H1 (cell line): ENCODE data around the gene MARK4. TPM values are rescaled to one million over a fixed set of nuclear protein-coding genes. Genes with fewer than 3 reads are reported as not detected.

Experiments used
- CTCF ChIA-PET: fragments of 300-600 bp; sonication (Branson Sonifier 250); formaldehyde crosslinking; loops from one replicate; lab custom pipeline; 2021; ENCODE audit not compliant: partially characterized antibody; lab: Charles Lee
- POLR2A ChIA-PET: fragments of 300-600 bp; sonication (Branson Sonifier 250); formaldehyde crosslinking; loops from one replicate; lab custom pipeline; 2021; ENCODE audit warnings: inconsistent platforms; ENCODE audit not compliant: partially characterized antibody; lab: Charles Lee
- DNase-seq, 2 experiments: peaks; one replicate each; pipeline versions ENCODE4 v3.0.0 to v3.0.0-alpha.2; 2010 to 2022; ENCODE audit warnings: low spot score in 2 of 2, low read depth in 1 of 2, mixed read lengths in 1 of 2
- FAIRE-seq: peaks from 2 replicates; lab custom pipeline; 2011; peaks lifted over from hg19 to GRCh38; lab: Jason Lieb, UNC
- H2AFZ ChIP-seq: 2 replicates; pipeline ENCODE4 v1.8.1; 2012; ENCODE audit warnings: low read length, inconsistent platforms
- H2AK5ac ChIP-seq: 2 replicates; pipeline ENCODE4 v1.6.1; 2013; ENCODE audit warnings: low read depth, low read length
- H2BK120ac ChIP-seq: replicated peaks from 2 replicates; pipeline ENCODE3; 2013; ENCODE audit warnings: low read depth, low read length, inconsistent platforms
- H2BK12ac ChIP-seq: 2 replicates; pipeline ENCODE4 v1.6.1; 2013; ENCODE audit warnings: low read depth, low read length
- H2BK15ac ChIP-seq: 2 replicates; pipeline ENCODE4 v1.6.1; 2013; ENCODE audit warnings: low read length
- H2BK20ac ChIP-seq: 2 replicates; pipeline ENCODE4 v1.6.1; 2013; ENCODE audit warnings: low read length
- H2BK5ac ChIP-seq: 2 replicates; pipeline ENCODE4 v1.6.1; 2013; ENCODE audit warnings: low read depth, low read length
- H3K14ac ChIP-seq: 2 replicates; pipeline ENCODE4 v1.6.1; 2013; ENCODE audit warnings: inconsistent platforms; ENCODE audit not compliant: insufficient read length
- H3K18ac ChIP-seq: 2 replicates; pipeline ENCODE4 v1.6.1; 2013; ENCODE audit warnings: low read length; ENCODE audit errors: extremely low read depth
- H3K23ac ChIP-seq: 2 replicates; pipeline ENCODE4 v1.6.1; 2013; ENCODE audit warnings: inconsistent platforms; ENCODE audit not compliant: insufficient read length
- H3K23me2 ChIP-seq: 2 replicates; pipeline ENCODE4 v1.6.1; 2013; ENCODE audit warnings: low read depth, low read length
- H3K27ac ChIP-seq: 2 replicates; pipeline ENCODE4 v1.6.1; 2011; ENCODE audit warnings: low read depth, low read length, inconsistent platforms
- H3K27me3 ChIP-seq, 4 experiments: replicated peaks in 1 of 4; 1 replicate in 1 of 4; 2 replicates in 3 of 4; pipeline versions ENCODE4 v1.6.1 to v1.8.1; 2011 to 2013; ENCODE audit warnings: low read length in 3 of 4, mild to moderate bottlenecking in 3 of 4, inconsistent platforms in 2 of 4, mixed read lengths in 2 of 4, moderate library complexity in 1 of 4; ENCODE audit not compliant: control insufficient read depth in 3 of 4, insufficient read depth in 3 of 4; ENCODE audit errors: extremely low read depth in 1 of 4
- H3K36me3 ChIP-seq, 4 experiments: 2 replicates each; pipeline versions ENCODE4 v1.6.1 to v1.8.1; 2011 to 2013; ENCODE audit warnings: mild to moderate bottlenecking in 4 of 4, low read length in 3 of 4, moderate library complexity in 2 of 4, control low read depth in 1 of 4, inconsistent platforms in 1 of 4; ENCODE audit not compliant: insufficient read depth in 4 of 4, control insufficient read depth in 2 of 4
- H3K4ac ChIP-seq: replicated peaks from 2 replicates; pipeline ENCODE3; 2013; ENCODE audit warnings: low read length, low read depth, mixed read lengths, inconsistent platforms; ENCODE audit not compliant: insufficient read length
- H3K4me1 ChIP-seq, 4 experiments: replicated peaks in 1 of 4; 1 replicate in 1 of 4; 2 replicates in 3 of 4; pipeline versions ENCODE4 v1.6.1 to v1.8.1; 2011 to 2013; ENCODE audit warnings: low read length in 3 of 4, inconsistent platforms in 2 of 4, mixed read lengths in 1 of 4; ENCODE audit not compliant: insufficient read depth in 4 of 4, control insufficient read depth in 3 of 4
- H3K4me2 ChIP-seq, 2 experiments: 2 replicates each; pipeline versions ENCODE4 v1.6.1 to v1.8.1; 2011 to 2013; ENCODE audit warnings: low read depth in 2 of 2, low read length in 2 of 2, control low read depth in 1 of 2, inconsistent platforms in 1 of 2, mild to moderate bottlenecking in 1 of 2; ENCODE audit not compliant: insufficient read depth in 1 of 2
- H3K4me3 ChIP-seq, 4 experiments: fragments of 200-600, 300-600 bp in 1 of 4; sonication (generic), shearing (Covaris generic), sonication (Bioruptor Twin) in 1 of 4; 2 replicates each; pipeline versions ENCODE4 v1.5.1 to v1.8.1; 2011 to 2016; ENCODE audit warnings: low read length in 4 of 4, low read depth in 3 of 4, control low read depth in 2 of 4, inconsistent platforms in 2 of 4, mild to moderate bottlenecking in 2 of 4, mixed read lengths in 1 of 4, moderate library complexity in 1 of 4; ENCODE audit not compliant: insufficient read depth in 2 of 4; ENCODE audit errors: extremely low read depth in 1 of 4
- H3K56ac ChIP-seq: replicated peaks from 2 replicates; pipeline ENCODE3; 2013; ENCODE audit warnings: low read depth, mild to moderate bottlenecking, mixed read lengths, low read length, inconsistent platforms; ENCODE audit not compliant: insufficient read length
- H3K79me1 ChIP-seq: 2 replicates; pipeline ENCODE4 v1.6.1; 2013; ENCODE audit warnings: low read depth, low read length, control low read depth
- H3K79me2 ChIP-seq, 2 experiments: 2 replicates each; pipeline versions ENCODE4 v1.6.1 to v1.8.1; 2012 to 2013; ENCODE audit warnings: low read length in 2 of 2, mild to moderate bottlenecking in 2 of 2, inconsistent platforms in 1 of 2; ENCODE audit not compliant: insufficient read depth in 2 of 2, control insufficient read depth in 1 of 2
- H3K9ac ChIP-seq, 4 experiments: replicated peaks in 1 of 4; 1 replicate in 1 of 4; 2 replicates in 3 of 4; pipeline versions ENCODE4 v1.6.1 to v1.8.1; 2011 to 2013; ENCODE audit warnings: low read depth in 3 of 4, low read length in 3 of 4, control low read depth in 2 of 4, mild to moderate bottlenecking in 2 of 4, moderate library complexity in 2 of 4, inconsistent platforms in 1 of 4; ENCODE audit errors: extremely low read depth in 1 of 4
- H3K9me3 ChIP-seq, 2 experiments: 2 replicates each; pipeline versions ENCODE4 v1.6.1 to v1.8.1; 2012 to 2013; ENCODE audit warnings: mild to moderate bottlenecking in 2 of 2, moderate library complexity in 2 of 2, control low read depth in 1 of 2, inconsistent platforms in 1 of 2, low read depth in 1 of 2, low read length in 1 of 2, mixed read lengths in 1 of 2; ENCODE audit not compliant: insufficient read depth in 2 of 2
- H4K20me1 ChIP-seq, 2 experiments: replicated peaks in 1 of 2; 2 replicates each; pipeline versions ENCODE3 to v1.8.1; 2011 to 2013; ENCODE audit warnings: inconsistent platforms in 2 of 2, low read length in 2 of 2, mild to moderate bottlenecking in 1 of 2; ENCODE audit not compliant: insufficient read depth in 2 of 2, control insufficient read depth in 1 of 2
- H4K5ac ChIP-seq: 2 replicates; pipeline ENCODE4 v1.6.1; 2013; ENCODE audit warnings: low read length, low read depth, mixed read lengths, inconsistent platforms; ENCODE audit not compliant: insufficient read length
- H4K8ac ChIP-seq: 2 replicates; pipeline ENCODE4 v1.8.0; 2013; ENCODE audit warnings: mild to moderate bottlenecking, moderate library complexity, low read length, inconsistent platforms; ENCODE audit not compliant: insufficient read depth; ENCODE audit errors: extremely low read depth
- H4K91ac ChIP-seq: replicated peaks from 2 replicates; pipeline ENCODE3; 2013; ENCODE audit warnings: low read length, mixed read lengths, inconsistent platforms; ENCODE audit not compliant: insufficient read length
- CHD1 ChIP-seq: IDR thresholded peaks from 2 replicates; pipeline ENCODE4 v1.6.1; 2012; ENCODE audit warnings: low read depth, low read length, improper control_type of control experiment
- KDM5A ChIP-seq: fragments of 200-600 bp; IDR thresholded peaks from 2 replicates; pipeline ENCODE4 v1.7.1; 2012; ENCODE audit warnings: mild to moderate bottlenecking, low read length, inconsistent platforms, mixed read lengths
- POU5F1 ChIP-seq: IDR thresholded peaks from 2 replicates; pipeline ENCODE4 v1.6.1; 2011; ENCODE audit warnings: low read depth, mild to moderate bottlenecking, low read length, moderate library complexity
- RBBP5 ChIP-seq: IDR thresholded peaks from 2 replicates; pipeline ENCODE4 v1.7.1; 2012; ENCODE audit warnings: low read depth, mild to moderate bottlenecking, inconsistent platforms, low read length, moderate library complexity, borderline replicate concordance
- SP4 ChIP-seq: IDR thresholded peaks from 2 replicates; pipeline ENCODE4 v1.6.1; 2012; ENCODE audit warnings: low read length, inconsistent platforms
- WGBS, 2 experiments: shearing (Covaris generic) in 1 of 2; methylation state at CpG; one replicate each; pipeline versions ENCODE4 v1.1.6 to v1.1.7; 2013 to 2015; ENCODE audit warnings: low lambda C conversion rate in 2 of 2, mixed read lengths in 2 of 2, inconsistent platforms in 1 of 2, low coverage in 1 of 2, missing lambda C conversion rate in 1 of 2; ENCODE audit not compliant: insufficient replicate concordance in 2 of 2, insufficient coverage in 1 of 2, insufficient read length in 1 of 2; ENCODE audit errors: extremely low coverage in 1 of 2, missing lambda C conversion rate in 1 of 2; 5-methylcytosine and 5-hydroxymethylcytosine counted together
- polyA plus RNA-seq, 7 experiments: library from polyadenylated mRNA; depleted of rRNA in 3 of 7; stranded (reverse) in 5 of 7; unstranded in 2 of 7; fragments of >200 nt in 5 of 7; fragments of 200-250 nt in 2 of 7; gene quantifications; 1 replicate in 5 of 7; 2 replicates in 1 of 7; 4 replicates in 1 of 7; pipeline versions ENCODE4 v1.2.1 to v1.2.3, GENCODE V29; 2011 to 2013; ENCODE audit warnings: missing spikeins in 2 of 7, mixed read lengths in 2 of 7
- total RNA-seq: library from RNA; stranded (reverse); fragmentation: NEBNext Ultra II Directional; extraction: Animal tissue kit (Norgen Biotek cat#: 25700); gene quantifications from 2 replicates; pipeline ENCODE4 v1.2.1, GENCODE V29; 2021
- TF ChIP-seq, protein P1 (sequence below): IDR thresholded peaks from 2 replicates; pipeline ENCODE4 v1.6.1; 2012; ENCODE audit warnings: inconsistent platforms
- TF ChIP-seq, protein P2 (sequence below): IDR thresholded peaks from 2 replicates; pipeline ENCODE4 v1.6.1; 2011; ENCODE audit warnings: low read length, improper control_type of control experiment

The MARK4 gene
- total and polyA plus RNA-seq, 2 of the 8 experiments (the other 6 are each of a cell fraction or from before 2014, with no cell fraction given): 12.3 to 49.8 TPM

GRCh38 chr19:45205810-45206209 lies 45.3 kb upstream of the MARK4 start:
- H4K5ac ChIP-seq: no peak overlapping the region
- no peak overlapping the region for H3K4me3 ChIP-seq
- no peak overlapping the region for H3K4me2 ChIP-seq
- no peak overlapping the region for H2BK12ac ChIP-seq
- no peak overlapping the region for H2BK15ac ChIP-seq
- no peaks in the 10 kb centered on the region for H4K20me1 ChIP-seq
- no peaks in the 10 kb centered on the region for H3K79me1 ChIP-seq
- TF ChIP-seq KDM5A: no peak
- no peak for TF ChIP-seq SP4
- TF ChIP-seq, protein P1, sequence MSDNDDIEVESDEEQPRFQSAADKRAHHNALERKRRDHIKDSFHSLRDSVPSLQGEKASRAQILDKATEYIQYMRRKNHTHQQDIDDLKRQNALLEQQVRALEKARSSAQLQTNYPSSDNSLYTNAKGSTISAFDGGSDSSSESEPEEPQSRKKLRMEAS: no peak
- TF ChIP-seq, protein P2, sequence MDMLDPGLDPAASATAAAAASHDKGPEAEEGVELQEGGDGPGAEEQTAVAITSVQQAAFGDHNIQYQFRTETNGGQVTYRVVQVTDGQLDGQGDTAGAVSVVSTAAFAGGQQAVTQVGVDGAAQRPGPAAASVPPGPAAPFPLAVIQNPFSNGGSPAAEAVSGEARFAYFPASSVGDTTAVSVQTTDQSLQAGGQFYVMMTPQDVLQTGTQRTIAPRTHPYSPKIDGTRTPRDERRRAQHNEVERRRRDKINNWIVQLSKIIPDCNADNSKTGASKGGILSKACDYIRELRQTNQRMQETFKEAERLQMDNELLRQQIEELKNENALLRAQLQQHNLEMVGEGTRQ: no peak
- TF ChIP-seq CHD1: no peak
- TF ChIP-seq POU5F1: no peak
- TF ChIP-seq RBBP5: no peak
- TF ChIP-seq, all 59 proteins: peak for 0
- POLR2A ChIA-PET: interaction anchor here (1.0 kb wide), 1 partner anchor 15 kb away, joined by 3 read pairs; no protein-coding TSS in a partner anchor
- Histone ChIP-seq H3K9me3 (no peaks in the 10 kb centered on the region), H3K4ac (no peak overlapping the region), H3K79me2 (no peaks in the 10 kb centered on the region), H3K23me2 (no peaks in the 10 kb centered on the region), H3K23ac (no peak overlapping the region), H3K56ac (no peak overlapping the region), H3K4me1 (no peaks in the 10 kb centered on the region), H4K91ac (no peak overlapping the region), H4K8ac (no peak overlapping the region), H3K36me3 (no peaks in the 10 kb centered on the region), H3K9ac (no peak overlapping the region), H2BK20ac (no peak overlapping the region), H2BK120ac (no peak overlapping the region), H2BK5ac (no peak overlapping the region), H3K27me3 (no peaks in the 10 kb centered on the region), H3K27ac (no peak overlapping the region), H2AFZ (no peak overlapping the region), H2AK5ac (no peak overlapping the region), H3K18ac (no peak overlapping the region), H3K14ac (no peak overlapping the region)
- 82% methylated on average over 12 of the region's 12 CpGs; no CpG with 5 or more reads in 1 of the 2 experiments for WGBS, 2 experiments
- DNase-seq (no peak), FAIRE-seq (no peak)
- CTCF ChIA-PET: interaction anchor here (0.7 to 8.3 kb wide), 3 partner anchors 40 to 139 kb away, joined by 3 to 106 read pairs (median 3); partner anchors contain the start of genes EXOC3L2 and GEMIN7
